NCI-H1930 (cell line): ENCODE results near the gene TRAPPC10.

Experiments used
- DNase-seq, 2 experiments: peaks; one replicate each; lab custom pipeline; 2025; lab: John Stamatoyannopoulos, UW

The TRAPPC10 gene

DNA sequence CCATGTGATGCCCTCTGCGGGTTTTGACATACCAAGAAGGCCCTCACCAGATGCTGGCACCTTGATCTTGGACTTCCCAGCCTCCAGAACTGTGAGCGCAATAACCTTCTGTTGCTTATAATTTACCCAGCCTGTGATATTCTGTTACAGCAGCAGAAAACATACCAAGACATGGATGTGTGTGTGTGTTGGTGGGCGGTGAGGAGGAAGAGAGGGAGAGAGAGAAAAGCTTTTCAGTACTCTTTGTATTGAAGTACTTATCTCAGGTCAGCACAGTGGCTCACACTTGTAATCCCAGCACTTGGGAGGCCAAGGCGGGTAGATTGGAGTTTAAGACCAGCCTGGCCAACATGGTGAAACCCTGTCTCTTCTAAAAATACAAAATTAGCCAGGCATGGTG, 23.1 kb downstream of the TRAPPC10 start:
- DNase-seq = no peak

DNA sequence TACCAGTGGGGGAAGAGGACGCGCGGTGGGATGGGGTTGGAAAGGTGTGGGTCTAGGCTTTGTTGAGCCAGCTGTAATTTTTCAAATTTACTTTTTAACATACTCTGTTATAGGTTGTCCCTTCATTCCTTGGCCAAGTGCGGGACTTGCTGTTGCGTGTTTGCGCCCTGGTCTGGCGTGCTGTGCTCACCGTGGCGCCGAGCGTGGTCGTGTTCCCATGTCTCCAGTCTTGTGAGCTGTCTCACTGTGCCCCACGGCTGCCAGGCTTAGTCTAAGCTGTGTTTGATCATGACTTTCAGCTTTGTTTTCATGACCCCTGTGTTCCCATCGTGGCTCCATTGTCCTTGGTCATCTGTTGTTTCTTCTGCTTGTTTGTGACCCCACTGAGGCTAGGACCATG, 26.0 kb downstream of the TRAPPC10 start:
- DNase-seq = no peak

DNA sequence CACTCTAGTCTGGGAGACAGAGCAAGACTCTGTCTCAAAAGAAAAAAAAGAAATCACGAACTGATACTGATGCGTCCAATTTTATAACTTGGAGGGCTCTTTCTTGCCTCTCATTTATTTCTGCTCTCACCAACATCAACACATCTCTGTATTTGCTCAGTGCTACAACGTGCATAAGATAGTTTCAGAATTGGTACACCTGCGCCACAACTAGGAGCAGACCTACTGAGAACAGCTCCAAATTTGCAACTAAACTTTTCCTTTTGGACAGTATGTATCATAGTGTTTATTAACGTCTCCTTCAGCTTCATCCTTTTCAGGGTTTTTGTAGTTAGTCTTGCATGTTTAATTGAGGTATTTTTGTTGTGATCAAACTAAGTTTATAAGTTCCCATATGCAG, 27.7 kb downstream of the TRAPPC10 start:
- no peak for DNase-seq

DNA sequence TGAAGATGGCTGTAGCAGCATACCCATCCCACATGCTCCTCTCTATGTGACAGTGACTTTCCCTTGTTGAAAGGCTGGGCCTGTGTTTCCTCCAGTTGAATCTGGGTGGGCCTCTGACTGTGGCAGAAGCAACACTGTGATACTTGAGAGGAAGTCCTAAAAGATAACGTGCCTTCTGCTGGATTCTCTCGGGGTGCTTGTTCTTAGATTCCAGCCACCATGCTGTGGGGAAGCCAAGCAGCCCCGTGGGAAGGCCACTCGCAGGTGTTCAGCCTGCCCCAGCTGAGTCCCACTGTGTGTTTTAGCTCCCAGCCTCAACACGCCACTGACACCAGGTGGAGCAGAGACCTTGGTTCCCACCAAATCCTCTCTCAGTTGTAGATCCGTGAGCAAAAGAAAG, 31.5 kb downstream of the TRAPPC10 start:
- DNase-seq = no peak

DNA sequence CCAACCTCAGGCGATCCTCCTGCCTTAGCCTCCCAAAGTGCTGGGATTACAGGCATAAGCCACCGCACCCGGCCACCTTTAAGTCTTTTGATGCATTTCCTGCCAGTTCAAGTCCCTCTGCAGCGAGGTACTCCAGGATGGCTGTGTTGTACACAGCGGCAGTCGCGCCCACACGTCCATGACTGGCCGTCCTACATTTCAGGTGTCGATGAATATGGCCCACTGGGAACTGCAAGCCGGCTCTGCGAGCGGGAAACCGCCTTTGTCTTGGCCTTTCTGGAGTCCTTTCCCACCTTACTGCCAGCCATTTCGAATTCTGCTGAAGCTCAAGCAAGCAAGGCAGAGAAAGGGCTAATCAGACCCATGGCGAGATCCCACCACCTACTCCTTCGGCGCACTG, 34.6 kb downstream of the TRAPPC10 start:
- no peak for DNase-seq

DNA sequence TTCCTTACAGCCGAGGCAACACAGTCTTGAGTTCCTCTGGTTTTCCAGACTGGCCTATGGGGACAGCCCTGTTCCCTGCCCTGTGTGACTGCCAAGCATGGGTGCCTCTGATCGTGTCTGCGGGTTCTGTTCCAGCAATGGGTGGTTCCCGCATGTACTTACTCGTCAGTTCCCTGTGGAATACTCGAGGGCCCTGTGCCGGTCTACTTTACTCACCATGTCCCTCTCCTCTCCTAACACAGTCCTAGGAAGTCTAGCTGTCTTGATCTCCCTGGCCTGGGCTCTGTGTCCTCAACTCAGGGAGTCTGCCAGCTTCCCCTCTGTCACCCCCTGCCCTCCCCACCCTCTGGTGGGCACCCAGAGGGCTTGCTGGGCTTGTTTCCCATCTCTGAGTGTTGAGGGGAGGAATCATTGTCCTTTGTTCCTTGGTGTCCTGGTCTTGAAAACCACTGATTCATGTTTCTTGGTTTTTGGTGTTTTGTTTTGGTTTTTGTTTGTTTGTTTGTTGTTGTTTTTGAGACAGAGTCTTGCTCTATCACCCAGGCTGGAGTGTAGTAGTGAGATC, 36.0 kb downstream of the TRAPPC10 start:
- no peak for DNase-seq

DNA sequence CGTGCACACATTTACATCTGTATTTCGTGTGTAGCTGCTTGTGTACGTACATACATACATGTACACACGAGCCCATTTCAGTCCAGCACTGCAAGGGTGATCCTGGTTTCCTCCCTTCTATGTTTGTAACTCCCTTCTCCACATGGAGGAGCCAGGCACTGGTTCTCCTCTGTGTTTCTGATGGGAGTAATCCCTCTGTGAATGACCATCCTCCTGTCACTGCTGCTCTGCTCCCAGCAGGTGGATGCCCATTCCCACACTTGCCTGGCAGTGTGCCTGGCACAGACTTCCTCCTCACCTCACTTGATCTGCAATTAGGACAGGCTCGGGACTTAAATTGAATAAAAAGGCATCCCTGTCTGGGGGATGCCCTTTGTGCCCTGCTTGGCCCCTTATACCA, 37.1 kb downstream of the TRAPPC10 start:
- no peak for DNase-seq

DNA sequence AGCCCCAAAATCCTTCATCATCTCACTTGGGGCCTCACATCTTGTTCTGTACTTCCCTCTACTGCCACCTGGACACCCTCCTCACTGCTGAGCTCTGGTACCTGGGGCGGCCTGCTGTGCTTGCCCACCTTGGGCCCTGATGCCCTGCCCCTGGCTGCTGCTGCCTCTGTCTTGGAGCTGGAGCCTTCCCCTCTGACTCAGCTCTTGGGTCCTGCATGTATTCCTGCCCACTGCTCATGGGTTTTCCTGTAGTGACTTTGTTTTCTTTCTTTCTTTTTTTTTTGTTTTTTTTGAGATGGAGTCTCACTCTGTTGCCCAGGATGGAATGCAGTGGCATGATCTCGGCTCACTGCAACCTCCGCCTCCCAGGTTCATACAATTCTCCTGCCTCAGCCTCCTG, 37.5 kb downstream of the TRAPPC10 start:
- DNase-seq = no peak

DNA sequence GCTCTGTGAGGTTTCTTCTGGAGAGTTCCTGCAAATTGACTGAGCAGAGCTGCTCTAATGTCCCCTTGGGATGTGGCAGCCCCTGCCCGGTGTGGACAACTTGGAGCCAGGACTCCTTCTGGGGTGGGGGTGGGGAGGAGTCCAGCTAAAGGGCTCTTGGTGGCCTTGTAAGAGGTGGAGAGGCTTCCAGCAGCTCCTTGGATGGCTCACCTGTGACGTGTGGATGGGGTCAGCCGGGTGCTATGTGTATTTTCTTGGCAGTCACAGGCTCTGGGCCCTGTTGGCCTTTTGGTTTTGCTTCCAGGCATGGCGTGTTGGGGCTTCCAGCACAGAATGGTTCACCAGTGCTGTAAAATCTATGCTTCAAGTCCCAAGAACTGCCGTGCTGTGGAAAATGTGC, 38.2 kb downstream of the TRAPPC10 start:
- DNase-seq = no peak

DNA sequence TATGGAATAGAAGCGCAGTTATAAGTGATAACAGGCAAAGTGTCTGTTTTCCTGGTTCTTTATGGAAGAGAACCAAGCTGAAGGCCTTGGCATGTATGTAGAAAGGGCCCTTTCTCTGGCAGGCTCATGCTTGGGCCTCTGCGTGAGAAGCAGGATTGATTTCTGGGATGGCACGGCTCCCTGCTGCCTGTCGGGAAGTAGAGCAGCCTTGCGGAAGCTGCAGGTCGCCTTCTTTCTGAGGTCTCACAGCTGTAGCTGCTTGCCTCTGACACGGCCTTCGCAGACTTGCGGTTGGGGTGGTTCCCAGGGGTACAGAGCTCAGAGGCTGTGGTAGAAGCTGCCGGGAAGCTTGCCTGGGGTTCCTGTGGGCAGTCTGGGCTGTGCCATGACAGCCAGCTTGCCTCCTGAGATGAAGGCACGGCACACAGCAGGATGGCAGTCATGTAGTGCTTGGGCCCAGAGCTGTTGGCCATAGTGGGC, 39.4 kb downstream of the TRAPPC10 start:
- DNase-seq = no peak

DNA sequence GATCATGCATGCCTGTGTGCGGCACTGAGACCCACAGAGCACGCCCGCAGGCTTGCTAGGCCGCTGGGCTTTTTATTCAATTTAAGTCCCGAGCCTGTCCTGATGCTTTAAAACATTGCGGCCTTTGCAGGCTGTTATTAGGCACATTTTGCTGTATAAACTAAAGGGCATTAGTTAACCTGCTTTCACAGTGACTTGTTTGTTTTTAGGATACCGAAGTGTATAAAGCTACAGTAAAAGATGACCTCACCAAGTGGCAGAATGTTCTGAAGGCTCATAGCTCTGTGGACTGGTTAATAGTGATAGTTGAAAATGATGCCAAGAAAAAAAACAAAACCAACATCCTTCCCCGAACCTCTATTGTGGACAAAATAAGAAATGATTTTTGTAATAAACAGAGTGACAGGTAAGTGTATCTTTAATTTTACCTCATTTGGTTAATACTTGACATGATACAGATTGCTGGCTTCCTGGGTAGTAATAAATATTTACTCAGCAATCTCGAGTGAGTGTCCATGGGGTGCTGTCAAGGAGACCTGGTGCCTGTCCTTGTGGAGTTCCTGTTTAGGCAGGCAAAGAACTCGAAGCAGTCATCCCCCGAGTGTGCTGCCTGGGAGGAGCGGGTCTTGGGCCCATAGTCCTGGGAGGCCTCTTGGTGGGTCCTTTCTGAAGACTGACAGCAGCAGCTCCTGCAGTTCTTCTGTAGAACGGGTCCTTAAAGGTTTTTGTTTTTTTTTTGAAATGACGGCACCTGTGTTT, 40.1 kb downstream of the TRAPPC10 start:
- DNase-seq = no peak

DNA sequence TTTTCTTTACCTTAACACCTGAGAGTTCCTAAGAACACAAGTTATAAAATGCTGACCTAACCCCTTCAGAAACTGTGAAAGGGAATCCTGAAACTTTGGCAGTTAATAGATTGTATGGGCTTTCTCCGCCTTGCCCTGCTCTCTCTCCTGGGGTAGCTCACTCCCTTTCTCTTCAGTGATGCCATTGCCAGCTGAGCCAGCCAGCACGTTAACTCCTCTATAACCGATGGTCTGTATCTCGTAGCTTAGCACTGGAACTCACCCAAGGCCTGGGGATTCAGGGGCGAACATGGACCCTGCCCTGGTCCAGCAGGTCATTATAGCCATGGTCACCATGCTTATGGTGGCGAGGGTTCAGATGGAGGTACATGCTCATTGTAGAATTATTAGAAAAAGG, 40.7 kb downstream of the TRAPPC10 start:
- no peak for DNase-seq

DNA sequence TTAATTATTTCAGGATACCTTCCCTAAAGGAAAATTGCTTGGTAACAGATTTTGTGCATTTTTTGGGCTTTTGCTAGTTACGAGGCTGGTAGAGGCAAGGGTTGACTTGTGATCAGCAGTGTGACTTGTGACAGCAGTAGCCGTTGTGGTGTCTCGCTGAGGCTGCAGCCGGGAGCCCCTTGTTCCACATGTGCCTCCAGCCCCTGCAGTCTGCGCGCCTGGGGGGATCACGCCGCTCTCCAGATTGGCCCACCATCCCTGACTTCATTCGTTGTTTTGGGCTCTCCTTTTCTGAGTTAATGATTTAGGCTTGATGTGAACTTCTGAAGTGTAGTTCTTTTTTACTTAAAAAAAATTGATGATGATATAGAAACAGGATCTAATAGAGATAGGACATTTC, 41.5 kb downstream of the TRAPPC10 start:
- no peak for DNase-seq

DNA sequence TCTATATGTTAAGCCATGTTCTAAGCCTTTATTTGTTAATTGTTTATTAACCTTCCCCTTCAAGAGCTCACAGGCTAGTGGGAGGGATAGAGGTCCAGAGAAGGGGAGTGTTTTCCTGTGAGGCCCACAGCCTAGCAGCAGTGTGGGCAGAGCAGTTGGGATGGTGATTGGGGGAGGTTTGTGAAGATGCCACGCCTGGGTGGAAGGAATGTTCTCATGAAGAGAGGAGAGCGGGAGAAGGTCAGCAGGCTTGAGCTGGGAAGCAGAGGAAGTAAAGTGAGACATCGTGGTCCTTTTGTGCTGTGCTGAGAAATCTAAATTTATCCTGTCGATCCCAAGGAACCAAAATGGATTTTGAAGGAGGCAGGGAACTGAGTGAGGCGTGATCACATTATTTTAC, 42.6 kb downstream of the TRAPPC10 start:
- DNase-seq = no peak

DNA sequence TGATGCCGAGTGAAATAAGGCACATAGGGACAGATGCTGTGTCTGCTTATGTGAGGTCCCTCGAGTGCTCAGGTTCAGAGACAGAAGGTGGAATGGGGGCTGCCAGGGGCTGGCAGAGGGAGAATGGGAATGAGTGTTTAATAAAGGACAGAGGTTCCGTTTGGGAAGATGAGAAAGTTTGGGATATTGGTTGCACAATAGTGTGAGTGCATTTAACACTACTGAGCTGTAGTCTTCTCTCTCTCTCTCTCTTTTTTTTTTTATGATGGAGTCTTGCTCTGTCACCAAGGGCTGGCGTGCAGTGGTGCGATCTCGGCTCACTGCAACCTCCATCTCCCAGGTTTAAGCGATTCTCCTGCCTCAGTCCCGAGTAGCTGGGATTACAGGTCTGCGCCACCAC, 44.9 kb downstream of the TRAPPC10 start:
- no peak for DNase-seq

DNA sequence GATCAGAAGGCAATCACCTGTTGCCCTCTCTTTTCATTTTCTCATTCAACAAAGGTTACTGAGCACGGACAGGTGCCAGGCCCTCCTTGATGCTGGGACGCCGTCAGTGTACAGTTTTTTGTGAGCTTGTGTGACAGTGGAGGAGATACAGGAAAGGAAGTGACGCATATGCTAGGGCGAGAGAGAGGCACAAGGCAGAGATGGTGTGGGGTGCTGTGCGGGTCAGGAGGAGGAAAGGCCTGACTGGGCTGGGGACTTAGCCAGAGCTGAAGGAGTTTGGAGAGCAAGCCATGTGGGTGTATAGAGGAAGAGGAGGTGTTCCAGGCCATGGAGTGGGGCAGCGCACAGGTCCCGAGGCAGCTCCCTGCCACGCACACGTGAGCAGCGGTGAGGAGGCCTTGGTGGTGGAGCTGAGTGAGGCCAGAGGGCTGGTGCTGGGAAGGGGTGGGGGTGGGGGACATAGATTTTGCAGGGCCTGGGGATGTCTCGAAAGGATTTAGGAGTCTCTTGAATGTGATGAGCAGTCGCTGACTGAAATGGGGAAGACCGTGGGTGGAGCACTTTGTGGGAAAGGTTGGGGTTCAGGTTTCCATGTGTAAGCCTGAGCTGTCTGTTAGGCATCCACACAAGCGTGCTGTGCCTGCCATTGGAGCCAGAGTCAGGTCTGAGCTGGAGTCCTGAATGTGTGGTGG, 46.0 kb downstream of the TRAPPC10 start:
- DNase-seq = no peak

DNA sequence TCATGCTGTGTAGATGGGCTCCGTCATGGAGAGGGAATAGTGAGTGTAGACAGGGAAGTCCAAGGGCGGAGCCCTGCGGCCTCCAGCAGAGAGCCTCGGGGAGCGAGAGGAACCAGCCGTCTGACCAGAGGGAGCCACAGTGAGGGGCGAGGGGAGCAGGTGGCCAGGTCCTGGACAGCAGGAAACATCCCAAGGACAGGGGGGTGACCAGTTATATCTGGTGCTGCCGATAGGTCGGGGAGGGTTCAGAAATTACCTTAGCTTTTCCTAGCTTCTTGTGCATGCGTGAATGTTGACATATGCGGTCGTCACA, 46.5 kb downstream of the TRAPPC10 start:
- DNase-seq = no peak

DNA sequence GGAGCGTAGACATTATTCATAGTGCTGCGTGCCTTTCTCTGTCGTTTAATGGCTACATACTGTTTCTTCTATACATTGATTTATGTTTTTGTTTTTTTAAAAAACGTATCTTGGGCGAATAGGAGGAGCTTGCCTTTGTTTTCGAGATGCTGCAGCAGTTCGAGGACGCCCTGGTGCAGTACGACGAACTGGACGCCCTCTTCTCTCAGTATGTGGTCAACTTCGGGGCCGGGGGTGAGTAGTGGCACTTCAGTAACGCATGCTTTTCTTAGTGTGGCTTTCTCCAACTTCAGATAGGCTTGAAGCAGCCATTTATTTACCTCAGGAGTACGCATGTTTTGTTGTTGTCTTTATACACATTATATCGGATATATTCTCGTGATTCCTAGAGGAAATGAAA, 46.9 kb downstream of the TRAPPC10 start:
- no peak for DNase-seq

DNA sequence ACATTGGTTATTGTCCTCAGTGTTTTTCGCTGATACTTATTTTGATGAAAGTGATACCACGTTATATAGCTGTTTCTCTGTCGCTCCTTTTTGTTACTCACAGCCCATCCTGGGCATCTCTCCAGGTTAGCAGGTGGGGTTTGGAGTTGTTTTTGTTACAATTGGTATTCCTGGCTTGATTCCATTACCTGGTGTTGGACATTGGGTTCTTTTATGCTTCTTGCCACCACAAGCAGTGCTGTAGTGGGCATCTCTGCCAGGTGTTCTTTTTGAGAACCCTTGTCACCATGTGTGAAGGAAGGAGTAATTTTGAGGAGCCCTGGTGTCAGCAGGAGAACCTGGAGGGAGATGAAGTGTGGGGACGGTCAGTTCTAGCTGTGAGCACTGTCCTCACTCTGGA, 47.6 kb downstream of the TRAPPC10 start:
- DNase-seq = no peak

DNA sequence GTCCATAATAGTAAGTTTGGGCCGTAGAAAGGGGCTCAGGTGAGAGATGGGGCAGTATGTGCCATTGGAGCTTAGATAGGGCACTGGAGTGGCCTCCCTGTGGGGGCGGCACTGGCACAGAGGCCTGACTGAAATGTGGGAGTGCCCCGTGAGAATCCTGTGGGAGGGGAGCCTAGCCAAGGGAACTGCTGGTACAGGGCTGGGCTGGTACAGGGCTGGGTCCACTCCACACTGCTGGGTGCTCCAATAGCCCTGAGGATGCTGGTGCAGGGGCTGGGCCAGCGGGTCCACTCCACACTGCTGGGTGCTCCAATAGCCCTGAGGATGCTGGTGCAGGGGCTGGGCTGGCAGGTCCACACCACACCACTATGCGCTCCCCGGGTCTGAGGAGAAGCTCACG, 50.3 kb downstream of the TRAPPC10 start:
- no peak for DNase-seq

DNA sequence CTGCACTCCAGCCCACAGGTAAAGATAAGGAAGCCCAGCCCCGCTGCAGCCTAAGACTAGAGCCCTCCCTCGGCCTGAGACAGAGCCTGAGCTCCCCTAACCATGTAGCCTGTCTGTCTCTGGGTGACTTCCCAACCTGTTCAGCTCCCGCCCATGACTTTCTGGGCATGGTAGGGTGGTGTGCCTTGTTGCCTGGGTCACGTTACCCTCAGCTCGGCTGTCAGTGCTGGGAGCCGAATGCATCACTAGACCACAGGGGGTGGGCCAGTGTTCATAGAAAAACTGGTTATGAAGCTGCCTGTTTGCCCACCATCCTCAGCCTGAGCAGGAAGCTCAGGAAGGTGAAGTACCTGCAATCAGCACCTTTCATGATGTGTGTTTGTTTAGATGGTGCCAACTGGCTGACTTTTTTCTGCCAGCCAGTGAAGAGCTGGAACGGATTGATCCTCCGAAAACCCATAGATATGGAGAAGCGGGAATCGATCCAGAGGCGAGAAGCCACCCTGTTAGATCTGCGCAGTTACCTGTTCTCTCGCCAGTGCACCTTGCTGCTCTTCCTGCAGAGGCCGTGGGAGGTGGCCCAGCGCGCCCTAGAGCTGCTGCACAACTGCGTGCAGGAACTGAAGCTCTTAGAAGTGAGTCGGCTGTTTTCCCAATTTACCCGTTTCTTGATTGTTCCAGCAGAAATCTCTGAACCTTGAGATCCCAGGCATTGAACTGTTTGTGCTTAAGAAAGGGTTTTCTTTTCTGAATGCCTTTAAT, 51.2 kb downstream of the TRAPPC10 start:
- no peak for DNase-seq

DNA sequence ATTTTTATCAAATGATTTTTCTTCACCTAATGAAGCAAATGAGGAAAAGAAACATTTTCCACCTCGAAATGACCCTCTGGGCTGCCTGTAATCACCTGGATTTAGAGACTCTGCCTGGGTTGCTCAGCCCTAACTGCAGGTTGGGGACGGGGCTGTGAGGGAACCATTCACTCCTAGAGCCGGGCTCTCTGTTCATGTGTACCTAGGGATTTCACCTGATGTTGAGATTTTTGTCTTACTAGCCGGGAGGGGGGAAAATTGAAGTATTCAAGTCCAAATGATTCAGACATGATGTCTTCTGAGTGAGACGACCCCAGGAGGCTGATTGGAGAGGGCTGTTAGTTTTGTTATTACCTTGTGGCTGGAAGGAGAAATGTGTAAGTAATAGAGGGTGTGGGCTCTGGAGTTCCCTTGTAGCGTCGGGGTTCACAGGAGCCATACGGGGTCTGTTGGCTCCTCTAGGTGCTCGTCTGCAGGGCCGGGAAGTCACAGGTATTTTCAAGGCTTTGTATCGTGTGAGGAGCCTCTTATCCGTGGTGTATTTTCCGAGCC, 52.8 kb downstream of the TRAPPC10 start:
- DNase-seq = no peak

DNA sequence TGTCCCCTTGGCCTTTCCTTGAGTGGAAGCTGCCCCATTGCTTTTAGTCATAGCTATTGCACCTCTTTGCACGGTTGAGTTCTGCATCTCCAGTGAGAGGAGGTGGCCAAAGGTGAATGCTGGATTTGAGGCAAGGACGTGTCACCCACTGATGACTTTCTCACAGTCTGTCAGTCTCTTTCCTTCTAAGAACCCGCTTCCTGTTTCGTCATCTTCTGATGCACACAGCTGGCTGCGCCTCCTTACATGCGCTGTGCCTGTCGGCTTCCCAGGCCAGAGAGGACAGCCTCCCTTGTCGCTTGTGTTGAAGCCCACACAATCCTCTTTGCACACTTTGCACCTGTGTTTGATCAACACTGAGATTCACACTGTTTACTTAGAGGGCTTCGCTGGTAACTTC, 53.3 kb downstream of the TRAPPC10 start:
- no peak for DNase-seq
